ENCODE results near the gene PNMT. TPM values are rescaled to one million over a fixed set of nuclear protein-coding genes. Genes with fewer than 3 reads are reported as not detected.

PNMT gene
- total and polyA plus RNA-seq, 2 of the 13 experiments (the other 11 are each of a cell fraction or from before 2014, with no cell fraction given): 0.25 TPM; not detected in 1

- TF ChIP-seq SP5 (CRISPR knock-in tag; IDR thresholded peaks at IDR 0.05; ENCODE audit: borderline replicate concordance, low read depth) (peak; percentile 33; the same call in 1 of the 2 replicates), NONO (IDR thresholded peaks at IDR 0.05) (no peak), NONO (CRISPR knock-in tag; conservative IDR thresholded peaks at IDR 0.05) (peak; percentile 22; the same call in 1 of the 2 replicates), FOXM1 (CRISPR knock-in tag; IDR thresholded peaks at IDR 0.05) (no peak), ERF (CRISPR knock-in tag; IDR thresholded peaks at IDR 0.05) (no peak), ZNF180 (CRISPR knock-in tag; IDR thresholded peaks at IDR 0.05; ENCODE audit: borderline replicate concordance, low read depth) (no peak), NKX3-1 (CRISPR knock-in tag; IDR thresholded peaks at IDR 0.05) (no peak), EP300 (IDR thresholded peaks at IDR 0.05; ENCODE audit: low read depth in 2 of 2, low read length in 2 of 2) (no peak), EP300 (CRISPR knock-in tag; IDR thresholded peaks at IDR 0.05; ENCODE audit: borderline replicate concordance) (no peak), NFYC (CRISPR knock-in tag; IDR thresholded peaks at IDR 0.05) (peak; percentile 46; the same call in 1 of the 2 replicates), MAZ (IDR thresholded peaks at IDR 0.05; ENCODE audit: borderline replicate concordance, low read depth, low read length) (peak; percentile 85; the same call in 1 of the 2 replicates), MAZ (CRISPR knock-in tag; IDR thresholded peaks at IDR 0.05; ENCODE audit: low read depth) (peak; percentile 87), ZNF616 (CRISPR knock-in tag; IDR thresholded peaks at IDR 0.05; ENCODE audit: low read depth) (no peak), FIP1L1 (IDR thresholded peaks at IDR 0.05; ENCODE audit: borderline replicate concordance, insufficient read depth, low read depth, low read length) (no peak), RFX1 (IDR thresholded peaks at IDR 0.05) (no peak), SNAPC2 (CRISPR knock-in tag; IDR thresholded peaks at IDR 0.05) (0 out of 2 replicates have a peak, but pooled peaks have one; percentile 69), ZNF558 (CRISPR knock-in tag; IDR thresholded peaks at IDR 0.05; ENCODE audit: borderline replicate concordance) (no peak), HOXA3 (CRISPR knock-in tag; IDR thresholded peaks at IDR 0.05) (no peak), ZNF124 (CRISPR knock-in tag; IDR thresholded peaks at IDR 0.05) (no peak), KDM4B (CRISPR knock-in tag; IDR thresholded peaks at IDR 0.05) (peak; percentile 81; the same call in 1 of the 2 replicates), PITX1 (CRISPR knock-in tag; IDR thresholded peaks at IDR 0.05) (no peak), YEATS2 (CRISPR knock-in tag; IDR thresholded peaks at IDR 0.05; ENCODE audit: borderline replicate concordance) (peak; percentile 66; the same call in 1 of the 2 replicates), BORCS8-MEF2B (CRISPR knock-in tag; IDR thresholded peaks at IDR 0.05) (peak; percentile 44; the same call in 1 of the 2 replicates), ZNF234 (CRISPR knock-in tag; conservative IDR thresholded peaks at IDR 0.05) (no peak), ZNF674 (CRISPR knock-in tag; IDR thresholded peaks at IDR 0.05; ENCODE audit: low read depth) (no peak), ZNF337 (CRISPR knock-in tag; IDR thresholded peaks at IDR 0.05; ENCODE audit: borderline replicate concordance, low read depth) (no peak)
- TF ChIP-seq, protein P1, sequence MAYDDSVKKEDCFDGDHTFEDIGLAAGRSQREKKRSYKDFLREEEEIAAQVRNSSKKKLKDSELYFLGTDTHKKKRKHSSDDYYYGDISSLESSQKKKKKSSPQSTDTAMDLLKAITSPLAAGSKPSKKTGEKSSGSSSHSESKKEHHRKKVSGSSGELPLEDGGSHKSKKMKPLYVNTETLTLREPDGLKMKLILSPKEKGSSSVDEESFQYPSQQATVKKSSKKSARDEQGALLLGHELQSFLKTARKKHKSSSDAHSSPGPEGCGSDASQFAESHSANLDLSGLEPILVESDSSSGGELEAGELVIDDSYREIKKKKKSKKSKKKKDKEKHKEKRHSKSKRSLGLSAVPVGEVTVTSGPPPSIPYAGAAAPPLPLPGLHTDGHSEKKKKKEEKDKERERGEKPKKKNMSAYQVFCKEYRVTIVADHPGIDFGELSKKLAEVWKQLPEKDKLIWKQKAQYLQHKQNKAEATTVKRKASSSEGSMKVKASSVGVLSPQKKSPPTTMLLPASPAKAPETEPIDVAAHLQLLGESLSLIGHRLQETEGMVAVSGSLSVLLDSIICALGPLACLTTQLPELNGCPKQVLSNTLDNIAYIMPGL (CRISPR knock-in tag; IDR thresholded peaks at IDR 0.05; ENCODE audit: borderline replicate concordance in 1 of 2, low read depth in 1 of 2): peak in 1 of 2 experiments; percentile 63; a peak in 3 of 4 replicates
- TF ChIP-seq, protein P2, sequence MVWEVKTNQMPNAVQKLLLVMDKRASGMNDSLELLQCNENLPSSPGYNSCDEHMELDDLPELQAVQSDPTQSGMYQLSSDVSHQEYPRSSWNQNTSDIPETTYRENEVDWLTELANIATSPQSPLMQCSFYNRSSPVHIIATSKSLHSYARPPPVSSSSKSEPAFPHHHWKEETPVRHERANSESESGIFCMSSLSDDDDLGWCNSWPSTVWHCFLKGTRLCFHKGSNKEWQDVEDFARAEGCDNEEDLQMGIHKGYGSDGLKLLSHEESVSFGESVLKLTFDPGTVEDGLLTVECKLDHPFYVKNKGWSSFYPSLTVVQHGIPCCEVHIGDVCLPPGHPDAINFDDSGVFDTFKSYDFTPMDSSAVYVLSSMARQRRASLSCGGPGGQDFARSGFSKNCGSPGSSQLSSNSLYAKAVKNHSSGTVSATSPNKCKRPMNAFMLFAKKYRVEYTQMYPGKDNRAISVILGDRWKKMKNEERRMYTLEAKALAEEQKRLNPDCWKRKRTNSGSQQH (CRISPR knock-in tag; IDR thresholded peaks at IDR 0.05; ENCODE audit: low read depth): no peak
Measured at GRCh38 chr17:39699818-39700147, 31.5 kb downstream of the PNMT start, which contains the start of gene ERBB2 (continued).
